NCI-H1436 (cell line): ENCODE data around the gene AUTS2.

ENCODE experiments used
- DNase-seq: peaks from one replicate; lab custom pipeline; 2025; lab: John Stamatoyannopoulos, UW

AUTS2 gene

DNA sequence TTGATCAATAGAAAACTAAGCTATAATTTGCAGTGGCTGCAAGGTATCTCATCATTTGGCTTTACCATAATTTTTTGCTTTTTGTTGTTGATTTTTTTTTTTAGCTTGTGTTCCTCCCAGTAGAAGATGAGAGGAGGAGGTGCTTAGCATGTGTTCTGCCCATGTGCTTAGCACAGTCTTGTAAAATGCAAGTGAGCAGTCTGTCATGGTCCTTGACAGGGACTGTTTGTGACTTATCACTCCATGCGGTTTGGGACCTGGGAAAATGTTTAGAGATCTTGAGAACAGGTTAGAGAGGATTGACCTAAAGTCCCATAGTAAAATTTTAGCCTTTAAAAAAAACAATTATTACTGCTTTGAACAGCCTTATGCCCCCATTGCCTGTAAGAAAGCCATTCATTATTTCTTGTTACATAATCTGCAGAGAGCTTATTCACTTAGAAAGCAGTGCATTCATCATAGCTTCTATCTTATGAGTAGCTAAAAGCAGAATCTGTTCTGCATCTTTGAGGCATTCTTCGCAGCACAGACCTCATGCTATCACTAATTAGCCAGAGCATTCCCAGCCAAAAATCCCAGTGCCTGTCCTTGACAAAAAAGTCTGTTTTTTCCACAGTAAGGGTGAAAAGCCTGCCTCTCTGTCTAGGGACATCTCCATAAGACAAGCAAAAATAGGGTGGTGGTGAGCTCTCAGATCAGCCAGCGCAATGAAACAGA, 784.9 kb downstream of the AUTS2 start:
- no peak for DNase-seq

DNA sequence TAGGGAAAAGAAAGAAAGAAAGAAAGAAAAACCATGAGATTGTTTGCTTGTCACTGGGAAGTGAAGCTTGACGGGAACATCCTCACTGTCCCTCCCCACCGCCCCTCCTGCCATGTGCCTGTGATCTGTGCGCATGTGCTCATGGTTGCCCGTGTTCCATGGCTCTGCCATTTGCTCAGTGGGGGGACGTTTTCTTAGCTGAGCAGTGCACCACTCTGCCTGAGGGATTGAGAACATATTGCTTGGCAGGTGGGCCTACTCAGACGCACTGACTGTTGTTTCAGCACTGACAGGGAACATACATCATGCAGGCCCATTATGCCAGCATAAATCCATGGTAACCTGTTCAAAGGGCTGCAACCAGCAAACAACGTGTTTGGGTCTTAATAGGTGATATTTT, 785.7 kb downstream of the AUTS2 start:
- no peak for DNase-seq

DNA sequence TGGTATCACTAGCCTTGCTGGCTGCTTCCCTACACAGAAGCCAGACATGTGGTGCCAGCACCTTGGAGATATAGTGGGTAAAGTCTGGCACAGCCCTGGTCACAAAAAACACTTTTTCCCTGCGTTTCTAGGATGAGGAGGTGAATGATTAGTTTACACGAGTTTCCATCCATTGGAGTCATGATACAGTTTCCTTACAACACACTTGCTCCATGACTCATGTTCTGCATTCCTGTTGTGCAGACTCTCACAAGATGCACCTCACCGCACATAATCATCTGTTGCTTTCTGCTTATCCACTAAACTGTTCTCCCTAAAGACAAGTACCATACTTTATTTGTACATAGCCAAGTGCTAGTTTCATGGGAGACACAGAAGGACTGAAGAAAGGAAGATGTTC, 786.6 kb downstream of the AUTS2 start:
- no peak for DNase-seq

DNA sequence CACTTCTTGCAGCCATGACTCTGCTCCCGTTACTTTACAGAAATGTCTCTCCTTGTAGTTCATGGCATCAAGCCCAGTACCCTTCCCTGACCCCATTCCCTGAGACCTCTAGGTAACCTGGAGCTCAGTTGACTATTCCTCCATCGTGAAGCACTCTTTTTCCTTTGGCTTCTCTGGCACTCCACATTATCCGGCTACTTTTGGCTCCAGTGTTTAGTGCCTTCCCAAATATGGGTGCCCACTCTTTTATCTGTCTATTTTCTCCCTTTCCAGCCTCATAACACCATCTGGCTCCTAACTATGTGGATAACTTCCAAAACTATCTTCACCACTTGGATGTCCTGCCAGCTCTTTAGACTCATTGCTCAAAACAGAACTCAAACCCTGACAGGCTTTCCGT, 788.9 kb downstream of the AUTS2 start:
- no peak for DNase-seq

DNA sequence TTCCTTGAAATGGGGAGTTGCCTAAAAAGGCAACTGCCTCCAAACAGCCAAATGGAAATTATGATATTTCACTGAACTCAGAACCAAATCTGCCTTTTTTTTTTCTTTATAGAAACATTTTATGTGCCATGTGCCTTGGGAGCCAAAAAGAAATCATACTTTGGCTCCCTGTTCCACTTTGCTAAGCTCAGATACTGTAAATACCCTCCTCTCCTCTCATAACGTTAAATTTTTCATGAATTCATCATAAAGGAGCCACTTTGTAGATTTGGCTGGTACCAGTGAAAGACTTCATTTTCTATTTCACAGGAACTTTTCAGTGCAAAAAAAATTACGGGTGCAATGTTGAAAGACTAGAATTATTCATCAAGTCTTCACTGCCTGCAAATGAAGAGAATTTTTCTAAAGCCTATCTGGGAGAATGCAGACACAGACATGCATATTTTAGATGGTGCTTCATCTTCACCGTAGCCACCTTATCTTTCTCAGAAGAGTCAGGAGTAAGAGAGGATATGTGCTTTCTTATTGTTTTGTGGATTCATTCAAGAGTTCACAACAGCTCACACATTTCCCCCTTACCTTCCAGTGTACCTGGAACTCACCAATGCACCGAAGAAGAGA, 791.4 kb downstream of the AUTS2 start:
- no peak for DNase-seq

DNA sequence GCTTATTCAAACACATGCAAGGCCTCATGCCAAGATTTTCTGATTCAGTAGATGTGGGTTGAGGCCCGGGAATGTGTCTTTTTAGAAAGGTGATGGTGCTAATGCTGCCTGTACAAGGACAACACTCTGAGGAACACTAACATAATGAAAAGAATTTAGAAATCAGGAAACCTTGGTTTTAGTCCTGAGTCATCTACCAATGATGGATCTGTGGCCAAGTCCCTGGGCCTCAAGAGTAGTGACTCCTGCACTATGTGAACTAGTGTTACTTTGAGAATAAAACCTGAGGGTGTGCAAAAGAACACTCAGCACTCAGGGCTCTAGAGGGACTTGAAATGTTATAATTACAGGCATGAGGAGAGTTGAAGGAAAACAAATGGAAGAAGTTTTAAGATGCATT, 792.0 kb downstream of the AUTS2 start:
- no peak for DNase-seq

DNA sequence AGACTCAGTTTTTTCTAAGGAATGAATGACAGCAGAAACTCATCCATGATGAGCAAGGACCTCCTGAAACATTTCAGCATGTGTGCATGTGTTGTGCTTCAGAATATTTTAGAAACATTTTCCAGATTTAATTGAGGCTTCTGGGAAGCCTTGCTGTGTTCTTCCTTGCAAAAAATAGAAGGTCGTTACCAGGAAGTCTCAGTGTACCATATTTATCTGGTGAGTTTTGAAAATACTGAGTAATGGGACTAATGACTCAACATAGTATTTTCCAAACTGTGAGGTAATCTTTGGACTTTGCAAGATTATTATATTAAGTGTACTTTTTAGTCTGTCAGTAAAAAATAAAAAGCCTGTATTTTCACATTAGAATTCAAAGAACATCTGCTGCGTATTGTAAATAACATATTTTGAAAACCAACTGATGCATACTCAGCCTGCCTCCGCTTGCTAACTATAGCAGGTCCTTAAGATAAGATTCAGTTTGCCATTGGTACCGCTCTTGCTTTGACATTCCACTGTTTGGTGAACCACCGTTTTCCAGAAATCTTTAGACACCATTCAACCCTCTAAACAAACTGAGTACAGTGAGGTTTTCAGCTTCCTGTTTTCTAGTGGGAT, 794.1 kb downstream of the AUTS2 start:
- no peak for DNase-seq

DNA sequence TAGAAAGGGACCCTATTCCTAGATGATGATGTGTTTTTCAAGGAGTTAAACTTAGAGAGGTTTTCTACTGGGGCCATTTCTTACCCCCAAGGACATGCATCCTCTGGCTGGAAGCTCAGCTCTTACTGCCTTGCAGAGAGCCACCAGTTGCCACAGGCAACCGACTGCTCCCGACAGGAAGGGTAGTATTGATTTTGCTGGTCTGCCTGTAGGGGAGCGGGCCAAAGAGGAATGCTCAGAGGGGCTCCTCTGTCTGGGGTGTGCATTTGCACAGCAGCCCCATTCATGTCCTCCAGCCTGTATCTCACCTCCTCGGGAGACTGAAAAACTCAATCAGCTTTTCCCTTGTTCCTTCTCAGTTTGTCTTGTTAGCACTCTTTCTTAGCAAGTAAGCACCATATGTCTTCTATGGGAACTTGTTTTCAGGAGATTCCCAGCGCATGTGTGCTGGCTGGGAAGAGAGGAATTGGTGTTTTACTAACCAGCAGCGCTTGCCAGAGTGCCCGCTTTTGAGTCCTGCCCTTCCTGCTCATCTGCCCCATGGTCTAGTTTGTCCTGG, 794.7 kb downstream of the AUTS2 start:
- DNase-seq, result no peak

DNA sequence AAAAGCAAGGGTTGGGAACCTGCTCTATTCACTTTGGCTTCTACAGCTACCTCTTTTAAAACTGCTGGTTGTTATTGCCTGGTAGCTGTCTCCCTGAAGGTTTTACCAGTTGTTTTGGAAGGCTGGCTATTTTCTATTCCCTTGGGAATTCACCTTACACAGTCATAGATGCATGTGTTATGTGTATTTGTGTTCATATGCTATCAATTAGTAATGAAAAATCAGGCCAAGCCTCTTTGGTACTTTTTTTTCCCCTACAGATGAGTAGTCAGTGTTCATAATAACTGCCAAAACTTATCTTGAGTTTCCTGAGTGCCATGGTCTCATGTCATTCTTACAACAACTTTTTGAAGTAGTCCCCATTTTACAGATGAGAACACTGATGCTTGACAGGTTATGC, 795.7 kb downstream of the AUTS2 start:
- DNase-seq, result no peak

DNA sequence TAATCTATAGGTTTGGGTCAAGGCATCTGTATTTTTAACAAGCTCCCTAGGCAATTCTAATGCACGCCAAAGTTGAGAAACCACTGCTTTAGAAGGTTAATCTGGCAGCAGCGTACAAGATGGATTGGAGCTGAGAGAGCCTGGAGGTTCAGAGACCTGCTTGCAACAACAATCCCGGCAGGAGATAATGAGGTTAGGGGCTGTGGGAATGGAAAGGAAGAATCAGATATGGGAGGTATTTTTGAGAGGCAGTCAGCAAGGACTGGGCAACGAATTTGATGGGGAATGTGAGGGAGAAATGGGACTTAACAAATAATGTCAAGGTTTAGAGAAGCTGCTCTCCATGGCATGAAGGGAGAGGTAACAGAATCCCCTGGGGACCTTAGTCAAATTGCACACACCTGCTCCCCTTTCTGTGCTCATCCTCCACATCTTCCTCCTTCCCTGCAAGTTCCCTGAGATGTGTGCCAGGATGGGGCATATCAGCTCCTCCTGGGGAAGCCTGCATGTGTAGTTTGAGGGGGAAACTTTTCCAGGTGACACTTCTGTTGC, 802.6 kb downstream of the AUTS2 start:
- DNase-seq, result no peak

DNA sequence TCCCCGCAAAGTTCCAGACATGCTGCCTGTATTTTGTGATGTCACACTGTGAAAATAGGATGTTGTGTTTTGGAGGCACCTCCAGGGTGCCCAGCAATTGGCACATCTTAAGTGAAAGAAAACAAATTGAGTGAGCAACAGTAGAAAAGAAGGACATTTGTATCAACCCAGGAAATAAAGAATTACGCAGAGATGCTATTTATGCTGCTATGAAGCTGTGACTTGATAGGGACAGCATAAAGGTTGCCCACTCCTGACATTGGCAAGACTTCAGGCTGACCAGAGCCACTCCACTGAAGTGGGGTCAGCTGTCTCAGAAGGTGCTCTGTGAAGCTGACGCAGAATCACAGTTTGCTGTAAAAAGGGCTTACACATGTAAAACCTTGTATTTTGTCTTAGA, 803.8 kb downstream of the AUTS2 start:
- DNase-seq, result no peak

DNA sequence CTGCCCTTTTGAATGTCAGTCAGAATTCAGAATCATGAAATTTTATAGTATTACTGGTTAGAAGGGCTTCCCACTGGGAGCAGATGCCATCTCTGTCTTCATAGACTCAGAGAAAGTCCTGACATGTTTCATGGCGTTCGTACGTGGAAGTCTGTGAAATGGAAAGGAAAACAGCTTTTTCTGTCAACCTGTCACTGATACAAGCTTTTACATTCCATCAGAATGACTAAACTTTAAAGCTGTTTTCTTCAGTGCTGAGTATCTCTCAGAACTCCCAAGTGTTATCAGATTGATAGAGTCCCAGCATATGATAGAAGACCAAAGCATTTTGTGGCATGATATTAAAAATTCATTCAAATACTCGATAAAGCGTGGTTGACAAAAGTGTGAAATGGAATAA, 807.0 kb downstream of the AUTS2 start:
- no peak for DNase-seq

DNA sequence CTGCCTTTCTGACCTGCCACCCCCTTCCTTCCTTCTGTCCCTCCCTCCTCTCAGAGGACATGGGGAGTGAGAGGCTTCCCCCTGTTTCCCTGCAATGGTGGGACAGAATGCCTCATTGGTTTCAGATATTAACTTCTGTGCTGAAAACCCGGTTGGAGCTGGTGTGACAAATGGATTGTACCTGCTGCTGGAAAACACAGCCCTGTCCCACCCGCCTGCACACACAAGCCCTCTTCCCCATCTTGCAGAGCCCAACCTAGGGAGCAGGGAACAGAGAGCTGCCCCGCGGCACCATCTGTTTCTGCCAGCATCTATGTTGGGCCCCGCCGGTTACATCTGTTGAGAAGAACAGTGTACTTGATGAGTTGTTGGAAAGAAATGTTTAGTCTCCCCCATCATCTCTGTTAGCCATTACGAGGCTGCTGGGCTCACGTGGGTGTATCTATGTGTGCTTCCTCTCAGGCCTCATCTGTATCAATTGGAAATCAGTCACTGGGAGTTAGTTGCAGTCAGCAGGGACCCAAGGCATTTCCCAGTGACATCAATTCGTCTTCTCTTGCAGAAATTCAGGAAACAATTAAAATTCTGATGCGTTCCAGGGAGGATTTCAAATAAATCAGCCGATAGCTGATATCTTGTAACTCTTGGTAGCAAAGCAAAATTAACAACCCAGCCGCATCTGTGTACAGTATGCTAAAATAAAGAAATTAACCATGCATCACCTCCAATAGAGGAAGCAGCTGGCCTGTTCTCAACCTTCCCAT, 808.1 kb downstream of the AUTS2 start:
- no peak for DNase-seq

DNA sequence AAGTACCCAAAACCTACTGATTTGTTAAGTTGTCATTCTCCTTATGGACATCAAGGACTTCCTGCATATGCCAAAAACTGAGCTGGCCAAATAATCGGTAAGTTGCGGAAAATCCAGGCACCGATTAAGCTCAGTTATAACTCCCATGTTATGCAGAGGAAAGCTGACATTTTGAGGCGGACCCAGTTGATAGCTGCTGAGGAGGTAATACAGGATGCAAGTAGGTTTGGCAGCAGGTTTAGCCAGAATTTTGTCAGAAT, 808.6 kb downstream of the AUTS2 start:
- DNase-seq, result no peak

DNA sequence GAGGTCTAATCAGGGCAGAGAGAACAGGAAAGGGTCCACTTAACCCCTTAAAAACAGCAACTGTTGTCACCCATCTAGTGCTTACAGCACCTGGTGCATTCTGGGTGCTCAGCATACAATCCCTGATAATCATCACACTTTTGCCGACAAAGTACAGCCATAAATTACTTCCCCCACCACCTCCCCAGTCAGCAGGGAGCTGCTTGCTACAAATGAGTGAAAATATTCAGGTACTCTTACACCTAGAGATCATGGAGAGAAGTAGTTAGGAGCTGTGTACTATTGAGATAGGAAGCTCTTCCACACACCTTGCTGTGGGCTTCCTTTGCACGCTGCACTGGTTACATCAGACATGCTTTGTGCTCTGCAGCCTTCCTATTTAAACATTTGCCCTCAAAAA, 810.2 kb downstream of the AUTS2 start:
- no peak for DNase-seq

DNA sequence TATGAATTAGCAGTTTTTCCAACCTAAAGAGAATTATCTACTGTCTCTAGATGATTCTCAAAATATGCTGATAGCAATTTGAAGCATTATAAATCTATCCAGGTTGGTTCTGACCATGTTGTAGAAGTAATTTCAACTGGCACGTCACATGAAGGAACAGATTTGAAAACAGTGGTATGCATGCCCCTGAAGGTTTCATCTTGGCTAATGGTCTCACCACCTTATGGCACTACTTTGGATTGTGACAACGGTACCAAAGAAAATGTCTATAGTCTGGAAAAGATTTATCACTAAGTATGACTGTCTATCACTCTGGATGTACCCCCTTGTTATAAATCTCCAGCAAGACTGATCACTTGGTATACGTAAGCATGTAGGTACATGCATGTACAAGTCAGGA, 810.6 kb downstream of the AUTS2 start:
- DNase-seq, result no peak

DNA sequence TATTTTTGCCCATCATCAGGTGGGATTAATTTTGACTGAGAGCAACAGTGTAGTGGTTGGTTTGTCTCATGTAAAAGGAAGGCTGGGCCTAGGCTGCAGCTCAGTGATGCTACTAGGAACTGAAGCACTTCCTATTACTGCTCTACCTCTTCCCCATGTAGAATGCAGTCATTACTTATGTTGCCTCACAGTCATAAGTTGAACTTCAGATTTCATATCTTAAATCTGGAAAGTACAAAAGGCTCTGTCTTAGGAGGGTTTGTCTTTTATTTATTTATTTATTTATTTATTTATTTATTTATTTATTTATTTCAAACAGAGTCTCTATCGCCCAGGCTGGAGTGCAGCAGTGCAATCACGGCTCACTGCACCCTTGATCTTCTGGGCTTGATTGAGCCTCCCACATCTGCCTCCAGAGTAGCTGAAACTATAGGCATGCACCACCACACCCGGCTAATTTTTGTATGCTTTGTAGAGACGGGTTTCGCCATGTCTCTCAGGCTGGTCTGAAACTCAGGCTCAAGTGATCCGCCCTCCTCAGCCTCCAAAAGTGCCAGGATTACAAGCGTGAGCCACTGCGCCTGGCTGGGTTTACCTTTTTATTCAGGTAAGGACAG, 812.0 kb downstream of the AUTS2 start:
- DNase-seq, result no peak

DNA sequence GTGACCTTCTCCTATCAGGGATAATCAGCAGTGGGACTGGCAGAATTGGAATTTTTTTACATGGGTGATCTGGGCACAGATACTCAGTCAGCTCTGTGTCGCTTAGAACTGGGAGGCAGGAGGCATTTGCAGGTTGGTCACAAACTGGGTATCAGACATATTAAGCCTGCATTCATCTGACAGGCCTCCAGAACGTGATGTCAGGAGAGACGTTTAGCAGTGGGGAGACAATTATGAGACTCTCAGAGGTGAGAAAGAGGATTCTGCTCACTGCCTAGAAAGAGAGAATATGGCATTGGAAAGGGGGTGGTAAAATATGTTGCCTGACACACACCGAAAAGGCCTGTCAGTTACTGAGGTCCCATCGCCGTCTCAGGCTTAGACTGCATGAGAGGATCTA, 816.1 kb downstream of the AUTS2 start:
- DNase-seq, result no peak

DNA sequence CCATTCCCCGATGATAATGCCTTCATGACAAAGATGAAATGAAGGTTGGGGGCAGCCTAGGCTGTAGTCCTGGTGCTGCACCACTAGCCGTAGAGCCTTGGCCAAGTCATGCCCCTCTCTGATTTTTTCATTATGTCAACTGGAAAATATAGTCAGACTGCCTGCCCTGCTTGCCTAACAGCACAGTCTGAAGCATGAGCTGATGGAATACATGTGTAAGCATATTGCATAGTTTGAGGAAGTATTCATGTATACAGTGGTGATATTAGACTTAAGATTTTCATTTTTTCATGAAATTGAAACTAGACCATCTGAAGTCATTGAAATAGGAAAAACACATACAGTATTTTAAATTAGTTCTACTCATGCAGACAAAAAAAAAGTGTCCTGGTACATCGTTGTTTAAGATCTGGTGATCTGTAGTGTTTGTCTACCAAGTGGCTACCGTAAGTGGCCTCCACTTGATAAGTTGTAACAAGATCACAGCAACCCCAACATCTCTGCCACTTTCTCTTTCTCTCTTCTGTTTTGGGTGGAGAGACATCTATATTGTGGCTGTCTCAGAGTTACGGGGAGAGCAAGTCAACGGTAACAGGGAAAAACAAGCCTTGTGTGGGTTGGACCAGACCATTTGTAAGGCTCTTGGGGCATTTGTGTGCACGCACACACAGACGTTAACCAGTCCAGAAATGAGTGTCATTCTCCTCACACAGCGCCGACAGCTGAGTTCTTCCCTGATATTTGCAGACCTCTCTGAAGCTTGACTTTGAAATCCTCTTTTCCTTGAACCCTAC, 817.1 kb downstream of the AUTS2 start:
- DNase-seq, result no peak

DNA sequence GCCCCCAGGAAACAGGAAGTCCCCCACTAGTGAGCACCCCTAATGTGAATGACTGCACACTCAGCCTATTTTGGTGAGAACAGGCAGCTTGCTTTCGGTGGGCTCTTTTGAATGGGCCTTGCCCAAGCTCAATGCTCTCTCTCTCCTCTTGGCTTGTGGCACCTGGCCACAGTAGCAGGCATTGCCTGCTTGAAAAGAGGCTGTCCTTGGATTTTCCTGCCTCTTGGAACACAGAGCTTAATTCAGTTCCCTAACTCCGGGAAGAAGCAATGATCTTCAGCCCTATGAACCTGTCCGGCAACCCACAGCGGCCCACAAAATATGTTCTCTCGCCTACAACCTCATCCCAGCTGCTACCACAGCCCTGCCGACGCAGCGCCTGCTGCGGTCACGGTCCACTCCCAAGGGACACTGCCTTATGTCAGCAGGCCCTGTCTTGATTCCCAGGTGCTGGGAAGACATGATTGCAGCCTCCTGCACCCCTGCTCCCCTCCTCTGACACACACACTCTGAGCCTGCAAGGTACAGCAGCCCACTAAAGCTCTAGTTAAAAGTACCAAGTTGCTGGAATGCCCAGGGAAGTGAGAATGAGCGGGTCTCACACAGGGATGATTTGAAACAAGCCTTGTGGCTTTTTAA, 818.2 kb downstream of the AUTS2 start:
- no peak for DNase-seq
